ENCODE measurements around the gene NHS.

- TF ChIP-seq XBP1 (CRISPR knock-in tag; IDR thresholded peaks at IDR 0.05) (no peak), BRF2 (CRISPR knock-in tag; IDR thresholded peaks at IDR 0.05) (no peak), ZNF24 (IDR thresholded peaks at IDR 0.05) (no peak), HIVEP1 (CRISPR knock-in tag; IDR thresholded peaks at IDR 0.05) (no peak), ZNF274 (CRISPR knock-in tag; IDR thresholded peaks at IDR 0.05) (no peak), RFX1 (IDR thresholded peaks at IDR 0.05) (no peak), ZNF839 (CRISPR knock-in tag; IDR thresholded peaks at IDR 0.05; ENCODE audit: borderline replicate concordance) (no peak), CTCF (CRISPR knock-in tag; IDR thresholded peaks at IDR 0.05) (no peak), TBP (CRISPR knock-in tag; IDR thresholded peaks at IDR 0.05) (no peak), POLR2A (IDR thresholded peaks at IDR 0.05; ENCODE audit: insufficient read depth in 1 of 2, low read depth in 2 of 2, low read length in 2 of 2) (no peak), STAG1 (CRISPR knock-in tag; IDR thresholded peaks at IDR 0.05) (no peak)
Measured at GRCh38 chrX:17654116-17654515, 279.1 kb downstream of the NHS start.
